Neural progenitor cell (in vitro differentiated cells): ENCODE results near the gene TMEM183A.

Experiments used
- CTCF ChIP-seq: fragments of 200-600 bp; sonication (generic); IDR thresholded peaks from 2 replicates; pipeline ENCODE4 v1.5.1; 2017; ENCODE audit warnings: antibody characterized with exemption, mild to moderate bottlenecking
- EZH2 ChIP-seq: fragments of 200-600 bp; sonication (generic); IDR thresholded peaks from 2 replicates; pipeline ENCODE4 v1.6.1; 2017; ENCODE audit warnings: antibody characterized with exemption, mild to moderate bottlenecking, moderate library complexity
- EZH2phosphoT487 ChIP-seq: fragments of 200-600 bp; sonication (generic); IDR thresholded peaks from 2 replicates; pipeline ENCODE4 v1.6.1; 2017; ENCODE audit warnings: antibody characterized with exemption

DNA sequence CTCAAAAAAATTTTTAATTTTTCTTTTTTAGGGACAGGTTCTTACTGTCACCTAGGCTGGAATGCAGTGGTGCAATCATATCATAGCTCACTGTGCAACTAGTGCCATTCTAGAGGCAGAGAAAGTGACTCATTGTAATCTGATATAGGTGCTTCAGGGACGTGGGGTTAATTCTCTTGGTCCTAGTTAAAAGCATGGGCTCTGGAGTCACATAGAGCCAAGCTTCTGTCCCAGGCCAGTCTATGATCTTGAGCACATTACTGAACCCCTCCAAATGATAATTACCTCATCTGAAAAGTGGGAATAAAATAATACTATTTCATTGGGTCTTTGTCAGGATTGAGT is 47.9 kb upstream of the TMEM183A start:
- TF ChIP-seq CTCF (no peak), EZH2phosphoT487 (no peak), EZH2 (no peak)
